CD14-positive monocyte (primary cell): Measurements from ENCODE around the gene CTBP2. TPM values are rescaled to one million over a fixed set of nuclear protein-coding genes. Genes with fewer than 3 reads are reported as not detected.
A peak's percentile ranks its signal among the peaks of the same experiment; 100 is the strongest.

Experiments
- DNase-seq, 3 donors: peaks; one replicate each; pipeline ENCODE4 v3.0.0-alpha.2; 2011 to 2022
- H2AFZ ChIP-seq: 2 replicates; pipeline ENCODE4 v1.6.0; 2012; ENCODE audit warnings: mild to moderate bottlenecking, low read depth, low read length, inconsistent platforms; ENCODE audit not compliant: insufficient read depth, poor library complexity, severe bottlenecking
- H3K27ac ChIP-seq, 2 donors: 1 replicate in 1 of 2; 2 replicates in 1 of 2; pipeline ENCODE4 v1.5.1; 2012 to 2013; ENCODE audit warnings: low read length in 2 of 2, control low read depth in 1 of 2, inconsistent platforms in 1 of 2, low read depth in 1 of 2, mild to moderate bottlenecking in 1 of 2
- H3K27me3 ChIP-seq, 2 donors: one replicate each; pipeline versions ENCODE4 v1.6.0 to v1.6.1; 2011 to 2013; ENCODE audit warnings: low read length in 2 of 2; ENCODE audit not compliant: control insufficient read depth in 2 of 2, insufficient read depth in 2 of 2
- H3K36me3 ChIP-seq, 2 donors: replicated peaks in 1 of 2; 1 replicate in 1 of 2; 2 replicates in 1 of 2; pipeline versions ENCODE4 v1.5.1 to v1.6.1; 2012 to 2013; ENCODE audit warnings: low read length in 2 of 2, control low read depth in 1 of 2, inconsistent platforms in 1 of 2, mild to moderate bottlenecking in 1 of 2; ENCODE audit not compliant: insufficient read depth in 2 of 2, control insufficient read depth in 1 of 2
- H3K4me1 ChIP-seq, 2 donors: 1 replicate in 1 of 2; 2 replicates in 1 of 2; pipeline versions ENCODE4 v1.5.1 to v1.6.1; 2012 to 2013; ENCODE audit warnings: low read length in 2 of 2, control low read depth in 1 of 2, inconsistent platforms in 1 of 2, mild to moderate bottlenecking in 1 of 2, moderate library complexity in 1 of 2; ENCODE audit not compliant: insufficient read depth in 2 of 2, control insufficient read depth in 1 of 2
- H3K4me2 ChIP-seq: replicated peaks from 2 replicates; pipeline ENCODE3; 2012; ENCODE audit warnings: low read length, moderate library complexity, mild to moderate bottlenecking; ENCODE audit not compliant: poor library complexity, severe bottlenecking; ENCODE audit errors: extremely low read depth
- H3K4me3 ChIP-seq, 3 experiments: fragments of 200-600 bp in 1 of 3; sonication (generic) in 1 of 3; replicated peaks in 1 of 3; 1 replicate in 2 of 3; 2 replicates in 1 of 3; pipeline ENCODE4 v1.5.1; 2011 to 2013; ENCODE audit warnings: low read length in 3 of 3, mild to moderate bottlenecking in 3 of 3, control low read depth in 2 of 3, low read depth in 2 of 3, inconsistent platforms in 1 of 3, moderate library complexity in 1 of 3
- H3K79me2 ChIP-seq: 2 replicates; pipeline ENCODE4 v1.6.0; 2012; ENCODE audit warnings: mild to moderate bottlenecking, control low read depth, inconsistent platforms, low read length, moderate library complexity; ENCODE audit not compliant: insufficient read depth
- H3K9ac ChIP-seq: 2 replicates; pipeline ENCODE4 v1.6.0; 2017; ENCODE audit warnings: low read length, mild to moderate bottlenecking; ENCODE audit not compliant: insufficient read depth, poor library complexity, severe bottlenecking
- H3K9me3 ChIP-seq, 2 donors: replicated peaks in 1 of 2; 1 replicate in 1 of 2; 2 replicates in 1 of 2; pipeline versions ENCODE4 v1.5.1 to v1.6.1; 2012 to 2013; ENCODE audit warnings: low read length in 2 of 2, control low read depth in 1 of 2; ENCODE audit not compliant: control insufficient read depth in 1 of 2, insufficient read depth in 1 of 2
- H4K20me1 ChIP-seq: 2 replicates; pipeline ENCODE4 v1.6.0; 2012; ENCODE audit warnings: mild to moderate bottlenecking, low read length, control low read depth, moderate library complexity; ENCODE audit not compliant: insufficient read depth
- H3K27ac Mint-ChIP-seq, 7 donors: one replicate each; pipeline ENCODE4 v1.8.0; 2020; ENCODE audit warnings: mild to moderate bottlenecking in 7 of 7, mixed read lengths in 7 of 7, moderate library complexity in 6 of 7, inconsistent platforms in 2 of 7
- H3K27me3 Mint-ChIP-seq, 3 donors: one replicate each; pipeline ENCODE4 v1.8.0; 2021 to 2022; ENCODE audit warnings: low read depth in 3 of 3, mild to moderate bottlenecking in 3 of 3, mixed read lengths in 3 of 3, moderate library complexity in 3 of 3, inconsistent platforms in 1 of 3
- H3K36me3 Mint-ChIP-seq, 2 donors: one replicate each; pipeline ENCODE4 v1.8.0; 2020; ENCODE audit warnings: mixed read lengths in 2 of 2, inconsistent platforms in 1 of 2, mild to moderate bottlenecking in 1 of 2
- H3K4me1 Mint-ChIP-seq: one replicate; pipeline ENCODE4 v1.8.0; 2020; ENCODE audit warnings: mild to moderate bottlenecking, mixed read lengths
- H3K4me3 Mint-ChIP-seq, 2 donors: one replicate each; pipeline ENCODE4 v1.8.0; 2020; ENCODE audit warnings: mild to moderate bottlenecking in 2 of 2, mixed read lengths in 2 of 2, moderate library complexity in 1 of 2
- H3K9me3 Mint-ChIP-seq, 7 donors: one replicate each; pipeline ENCODE4 v1.8.0; 2020 to 2022; ENCODE audit warnings: mixed read lengths in 7 of 7, mild to moderate bottlenecking in 6 of 7, moderate library complexity in 6 of 7, inconsistent platforms in 2 of 7
- CTCF ChIP-seq: fragments of 200-600 bp; IDR thresholded peaks from one replicate; pipeline ENCODE4 v1.8.0; 2022; ENCODE audit warnings: antibody characterized with exemption, mild to moderate bottlenecking
- WGBS: methylation state at CpG from one replicate; pipeline ENCODE4 v1.1.5; 2013; ENCODE audit warnings: missing lambda C conversion rate; ENCODE audit not compliant: insufficient coverage; 5-methylcytosine and 5-hydroxymethylcytosine counted together
- intact Hi-C, 2 donors: fragments of 100-400 bp; cut with micrococcal nuclease; formaldehyde crosslinking; loops; one replicate each; pipeline versions ENCODE4 v1.15.0 to v1.15.1; 2023
- polyA plus RNA-seq, 3 donors: library from polyadenylated mRNA; depleted of rRNA in 1 of 3; unstranded in 2 of 3; stranded (reverse) in 1 of 3; fragments of 300-500 nt in 2 of 3; fragments of >200 nt in 1 of 3; fragmentation: Illumina TruSeq in 2 of 3; gene quantifications; 1 replicate in 2 of 3; 2 replicates in 1 of 3; pipeline ENCODE4 v1.2.3, GENCODE V29; 2012 to 2021

The CTBP2 gene
- polyA plus RNA-seq, 3 donors = 40.9 to 87.1 (median 41.1) TPM

GRCh38 chr10:125000366-125001312 is 159.7 kb downstream of the CTBP2 start:
- H3K4me3 ChIP-seq = no peak overlapping the region
- no peaks in the 10 kb centered on the region for H3K4me1 ChIP-seq
- H4K20me1 ChIP-seq = peaks cover 97% of the 10 kb centered on the region
- no peak overlapping the region for H3K4me2 ChIP-seq
- H3K4me3 Mint-ChIP-seq = no peak overlapping the region
- peaks cover 0 to 2% (median 0%) of the 10 kb centered on the region in 3 donors for H3K27me3 Mint-ChIP-seq
- intact Hi-C loops = no loop called here
- TF ChIP-seq CTCF = no peak
- H3K36me3 Mint-ChIP-seq = peaks cover 59 to 93% of the 10 kb centered on the region in 2 donors
- no peak overlapping the region for H3K9ac ChIP-seq
- no peaks in the 10 kb centered on the region for H3K9me3 Mint-ChIP-seq
- H3K27ac ChIP-seq = no peak overlapping the region
- H2AFZ ChIP-seq = no peak overlapping the region
- WGBS = 74% methylated on average over 29 of the region's 35 CpGs
- peaks cover 20% of the 10 kb centered on the region for H3K79me2 ChIP-seq
- no peak for DNase-seq
- no peaks in the 10 kb centered on the region for H3K9me3 ChIP-seq
- no peaks in the 10 kb centered on the region for H3K4me1 Mint-ChIP-seq
- no peaks in the 10 kb centered on the region for H3K27me3 ChIP-seq
- H3K27ac Mint-ChIP-seq = peak overlapping the region in 3 of 7 donors; percentile 40 to 63 (median 53)
- peaks cover 92 to 99% of the 10 kb centered on the region in 2 donors for H3K36me3 ChIP-seq

- no peak overlapping the region for H2AFZ ChIP-seq
- Mint-ChIP-seq H3K27ac (peak overlapping the region in 3 of 7 donors; percentile 3 to 63 (median 57)), H3K9me3 (no peaks in the 10 kb centered on the region), H3K27me3 (no peaks in the 10 kb centered on the region), H3K36me3 (peaks cover 64 to 94% of the 10 kb centered on the region in 2 donors), H3K4me3 (no peak overlapping the region), H3K4me1 (no peaks in the 10 kb centered on the region)
- H3K27ac ChIP-seq = no peak overlapping the region
- H3K79me2 ChIP-seq = peaks cover 11% of the 10 kb centered on the region
- WGBS = 96% methylated on average over 24 of the region's 29 CpGs
- no peak overlapping the region for H3K4me2 ChIP-seq
- intact Hi-C loops = no loop called here
- no peak overlapping the region for H3K4me3 ChIP-seq
- H3K9me3 ChIP-seq = no peaks in the 10 kb centered on the region
- DNase-seq = no peak
- H4K20me1 ChIP-seq = peaks cover 97% of the 10 kb centered on the region
- H3K36me3 ChIP-seq = peaks cover 95 to 99% of the 10 kb centered on the region in 2 donors
- no peaks in the 10 kb centered on the region for H3K4me1 ChIP-seq
- H3K27me3 ChIP-seq = no peaks in the 10 kb centered on the region
- H3K9ac ChIP-seq = no peak overlapping the region
- TF ChIP-seq CTCF = no peak
Measured at GRCh38 chr10:124999433-125000365, 160.7 kb downstream of the CTBP2 start.
